RWPE2 (cell line): ENCODE measurements around the gene ACAN.

Experiments
- ATAC-seq: fragments of 200-7000 bp; cut with Tn5 transposase; 3 replicates; pipeline ENCODE4 v1.9.1; 2021; ENCODE audit warnings: low read depth
- DNase-seq: peaks from one replicate; pipeline ENCODE4 v3.0.0-alpha.2; 2020; ENCODE audit warnings: low spot score
- H3K27ac ChIP-seq: fragments of 450-650 bp; 2 replicates; pipeline ENCODE4 v1.5.1; 2017; ENCODE audit warnings: mild to moderate bottlenecking; ENCODE audit not compliant: poor library complexity, severe bottlenecking
- H3K27me3 ChIP-seq: fragments of 250-450 bp; sonication (Bioruptor Pico); 2 replicates; pipeline ENCODE4 v1.5.1; 2021; ENCODE audit warnings: mild to moderate bottlenecking, moderate library complexity; ENCODE audit not compliant: insufficient read depth, poor library complexity, severe bottlenecking
- H3K36me3 ChIP-seq: fragments of 250-450 bp; sonication (Bioruptor Pico); 2 replicates; pipeline ENCODE4 v1.5.1; 2020; ENCODE audit warnings: low read depth, mild to moderate bottlenecking, moderate library complexity
- H3K4me1 ChIP-seq: fragments of 250-450 bp; sonication (Bioruptor Pico); 2 replicates; pipeline ENCODE4 v1.5.1; 2021; ENCODE audit warnings: mild to moderate bottlenecking, moderate library complexity; ENCODE audit not compliant: insufficient read depth, poor library complexity, severe bottlenecking
- H3K4me3 ChIP-seq: fragments of 250-450 bp; sonication (Bioruptor Pico); 2 replicates; pipeline ENCODE4 v1.5.1; 2021; ENCODE audit warnings: mild to moderate bottlenecking, moderate library complexity; ENCODE audit not compliant: severe bottlenecking
- H3K9me3 ChIP-seq: fragments of 250-450 bp; sonication (Bioruptor Pico); 2 replicates; pipeline ENCODE4 v1.5.1; 2021; ENCODE audit warnings: mild to moderate bottlenecking, moderate library complexity; ENCODE audit not compliant: severe bottlenecking
- TF ChIP-seq, protein P1 (sequence below): fragments of 450-650 bp; IDR thresholded peaks from one replicate; pipeline ENCODE4 v1.5.1; 2017; ENCODE audit warnings: mild to moderate bottlenecking, moderate library complexity; ENCODE audit not compliant: poor library complexity, severe bottlenecking

ACAN gene

GRCh38 chr15:88860212-88860611 is 57.0 kb downstream of the ACAN start:
- no peaks in the 10 kb centered on the region for H3K4me1 ChIP-seq
- H3K36me3 ChIP-seq: no peaks in the 10 kb centered on the region
- peaks cover 4% of the 10 kb centered on the region for H3K9me3 ChIP-seq
- H3K27me3 ChIP-seq: no peaks in the 10 kb centered on the region
- TF ChIP-seq, protein P1, sequence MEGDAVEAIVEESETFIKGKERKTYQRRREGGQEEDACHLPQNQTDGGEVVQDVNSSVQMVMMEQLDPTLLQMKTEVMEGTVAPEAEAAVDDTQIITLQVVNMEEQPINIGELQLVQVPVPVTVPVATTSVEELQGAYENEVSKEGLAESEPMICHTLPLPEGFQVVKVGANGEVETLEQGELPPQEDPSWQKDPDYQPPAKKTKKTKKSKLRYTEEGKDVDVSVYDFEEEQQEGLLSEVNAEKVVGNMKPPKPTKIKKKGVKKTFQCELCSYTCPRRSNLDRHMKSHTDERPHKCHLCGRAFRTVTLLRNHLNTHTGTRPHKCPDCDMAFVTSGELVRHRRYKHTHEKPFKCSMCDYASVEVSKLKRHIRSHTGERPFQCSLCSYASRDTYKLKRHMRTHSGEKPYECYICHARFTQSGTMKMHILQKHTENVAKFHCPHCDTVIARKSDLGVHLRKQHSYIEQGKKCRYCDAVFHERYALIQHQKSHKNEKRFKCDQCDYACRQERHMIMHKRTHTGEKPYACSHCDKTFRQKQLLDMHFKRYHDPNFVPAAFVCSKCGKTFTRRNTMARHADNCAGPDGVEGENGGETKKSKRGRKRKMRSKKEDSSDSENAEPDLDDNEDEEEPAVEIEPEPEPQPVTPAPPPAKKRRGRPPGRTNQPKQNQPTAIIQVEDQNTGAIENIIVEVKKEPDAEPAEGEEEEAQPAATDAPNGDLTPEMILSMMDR: no peak
- DNase-seq (no peak), ATAC-seq (no peak)
- H3K4me3 ChIP-seq: no peak overlapping the region
- no peak overlapping the region for H3K27ac ChIP-seq

- ATAC-seq (no peak), DNase-seq (no peak)
- Histone ChIP-seq H3K27me3 (no peaks in the 10 kb centered on the region), H3K4me3 (no peak overlapping the region), H3K9me3 (peaks cover 4% of the 10 kb centered on the region), H3K36me3 (no peaks in the 10 kb centered on the region), H3K27ac (no peak overlapping the region), H3K4me1 (no peaks in the 10 kb centered on the region)
- TF ChIP-seq, protein P1: no peak
Measured at GRCh38 chr15:88863412-88863811, 60.2 kb downstream of the ACAN start.

GRCh38 chr15:88864861-88865497 is 61.7 kb downstream of the ACAN start:
- H3K9me3 ChIP-seq: peaks cover 4% of the 10 kb centered on the region
- ATAC-seq: no peak

GRCh38 chr15:88865498-88866099 is 62.4 kb downstream of the ACAN start:
- DNase-seq (no peak), ATAC-seq (peak; percentile 31; the same call in 1 of the 3 replicates)
- TF ChIP-seq, protein P1: no peak
- Histone ChIP-seq H3K9me3 (peaks cover 4% of the 10 kb centered on the region), H3K4me1 (no peaks in the 10 kb centered on the region), H3K27ac (no peak overlapping the region), H3K27me3 (no peaks in the 10 kb centered on the region), H3K36me3 (no peaks in the 10 kb centered on the region), H3K4me3 (no peak overlapping the region)

More at GRCh38 chr15:88864861-88865497, 61.7 kb downstream of the ACAN start:
- H3K4me1 ChIP-seq: no peaks in the 10 kb centered on the region
- H3K4me3 ChIP-seq: no peak overlapping the region
- TF ChIP-seq, protein P1: no peak
- H3K36me3 ChIP-seq: no peaks in the 10 kb centered on the region
- no peaks in the 10 kb centered on the region for H3K27me3 ChIP-seq
- DNase-seq: no peak
- no peak overlapping the region for H3K27ac ChIP-seq
